Measurements from ENCODE around the gene HOXB5.

The HOXB5 gene

GRCh38 chr17:48615963-48616716 lies 22.6 kb upstream of the HOXB5 start:
- no peak for DNase-seq

- DNase-seq = no peak
Observed at GRCh38 chr17:48615047-48615962, 21.7 kb upstream of the HOXB5 start, which contains the start of gene HOXB8. Gene HOXB8 (minus strand): TSS chr17:48615292. CDS start chr17:48614704, 588 bp downstream.

GRCh38 chr17:48613862-48614694 lies 20.5 kb upstream of the HOXB5 start:
- DNase-seq = no peak

- peak; percentile 66 for DNase-seq
Observed at GRCh38 chr17:48612854-48613691, 19.5 kb upstream of the HOXB5 start.

- peak; percentile 45 for DNase-seq
Observed at GRCh38 chr17:48612456-48612853, 18.9 kb upstream of the HOXB5 start.

GRCh38 chr17:48611681-48612455 lies 18.3 kb upstream of the HOXB5 start:
- DNase-seq = no peak

- no peak for DNase-seq
Observed at GRCh38 chr17:48611213-48611612, 17.6 kb upstream of the HOXB5 start.

- DNase-seq = peak; percentile 62
Observed at GRCh38 chr17:48610282-48611211, 17.0 kb upstream of the HOXB5 start, which contains the start of gene HOXB7. Gene HOXB7 (minus strand): TSS chr17:48611017. CDS start chr17:48610918, 99 bp downstream.

- DNase-seq = no peak
Observed at GRCh38 chr17:48609759-48610281, 16.2 kb upstream of the HOXB5 start.

GRCh38 chr17:48609033-48609432 lies 15.5 kb upstream of the HOXB5 start:
- DNase-seq = no peak

GRCh38 chr17:48608494-48608834 lies 14.9 kb upstream of the HOXB5 start:
- DNase-seq = no peak

- DNase-seq = no peak
Observed at GRCh38 chr17:48606892-48607614, 13.5 kb upstream of the HOXB5 start.

GRCh38 chr17:48605991-48606891 lies 12.7 kb upstream of the HOXB5 start:
- DNase-seq = no peak

GRCh38 chr17:48605409-48605919 lies 11.9 kb upstream of the HOXB5 start:
- DNase-seq = no peak

- DNase-seq = no peak
Observed at GRCh38 chr17:48604770-48605329, 11.3 kb upstream of the HOXB5 start, which contains the start of gene HOXB6. Gene HOXB6 (minus strand): TSS chr17:48604986. CDS start chr17:48598150, 6,836 bp downstream.

GRCh38 chr17:48603959-48604769 lies 10.6 kb upstream of the HOXB5 start:
- DNase-seq = no peak

Measured in hematopoietic multipotent progenitor cell treated with erythropoietin and hydrocortisone succinate and interleukin-3 and kit ligand, for 6 days (in vitro differentiated cells).